HG03354 (cell line): ENCODE measurements around the gene TMEM135.
A peak's percentile ranks its signal among the peaks of the same experiment; 100 is the strongest.
"Not testable (repeated sequence)": the region's sequence is repeated elsewhere in the genome, so short reads cannot be mapped to it uniquely, and the experiment has no call there.

Source experiments
- ATAC-seq: cut with Tn5 transposase; IDR thresholded peaks from one replicate; pipeline ENCODE4 v1.9.1; 2021; ENCODE audit warnings: mild to moderate bottlenecking; ENCODE audit not compliant: unreplicated experiment, poor library complexity, severe bottlenecking

The TMEM135 gene

GRCh38 chr11:87019613-87020271, 18.0 kb upstream of the TMEM135 start:
- no peak for ATAC-seq

GRCh38 chr11:87020336-87020735, 17.4 kb upstream of the TMEM135 start:
- ATAC-seq = no peak

- ATAC-seq = no peak
Measured at GRCh38 chr11:87020764-87021365, 16.9 kb upstream of the TMEM135 start.

DNA sequence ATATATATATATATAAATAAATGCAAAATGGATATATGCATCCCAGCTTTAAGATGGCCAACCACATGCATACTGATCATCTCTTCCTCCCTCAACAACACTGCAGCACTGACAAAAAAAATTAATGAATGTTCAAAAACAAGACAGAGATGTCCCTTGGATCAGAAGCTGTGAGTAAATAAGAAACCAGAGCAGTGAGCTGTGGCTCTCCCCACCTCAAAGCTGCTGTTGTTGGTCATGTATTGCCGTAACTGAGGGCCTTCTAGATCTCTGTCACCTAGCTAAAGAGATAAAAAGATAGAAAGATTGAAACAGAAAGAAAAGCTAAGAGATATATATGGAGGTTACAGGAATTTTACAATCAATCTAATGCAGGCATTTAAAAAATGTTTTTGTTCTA, 15.5 kb upstream of the TMEM135 start:
- ATAC-seq = peak; percentile 62

- ATAC-seq = no peak
Measured at GRCh38 chr11:87022738-87023137, 15.0 kb upstream of the TMEM135 start.

- ATAC-seq = not testable (repeated sequence)
Measured at GRCh38 chr11:87026415-87026814, 11.3 kb upstream of the TMEM135 start.

DNA sequence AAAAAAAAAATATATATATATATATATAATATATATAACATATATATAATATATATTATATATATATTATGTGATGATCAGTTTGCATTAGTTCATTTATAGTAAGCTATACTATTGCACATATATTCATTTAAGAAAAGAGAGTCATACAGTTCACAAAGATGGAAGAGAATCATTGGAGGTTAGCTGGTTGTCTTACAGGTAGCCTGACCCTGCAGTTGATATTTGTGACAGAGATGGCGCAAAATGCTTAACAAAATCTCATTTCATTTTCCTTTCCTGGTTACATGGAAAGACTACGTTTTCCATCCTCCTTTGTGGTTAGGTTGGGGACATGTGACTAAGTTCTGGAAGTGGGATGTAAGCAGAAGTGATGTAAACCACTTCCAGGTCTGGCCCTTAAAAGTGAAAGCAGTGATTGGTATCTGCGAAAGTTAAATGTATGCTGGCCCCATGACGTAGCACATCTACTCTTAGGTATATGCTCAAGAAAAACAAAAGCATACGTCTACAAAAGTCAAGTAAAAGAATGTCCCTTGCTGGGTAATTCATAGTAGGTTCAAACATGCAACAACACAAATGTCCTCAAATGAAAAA, 7.2 kb upstream of the TMEM135 start:
- ATAC-seq = no peak

DNA sequence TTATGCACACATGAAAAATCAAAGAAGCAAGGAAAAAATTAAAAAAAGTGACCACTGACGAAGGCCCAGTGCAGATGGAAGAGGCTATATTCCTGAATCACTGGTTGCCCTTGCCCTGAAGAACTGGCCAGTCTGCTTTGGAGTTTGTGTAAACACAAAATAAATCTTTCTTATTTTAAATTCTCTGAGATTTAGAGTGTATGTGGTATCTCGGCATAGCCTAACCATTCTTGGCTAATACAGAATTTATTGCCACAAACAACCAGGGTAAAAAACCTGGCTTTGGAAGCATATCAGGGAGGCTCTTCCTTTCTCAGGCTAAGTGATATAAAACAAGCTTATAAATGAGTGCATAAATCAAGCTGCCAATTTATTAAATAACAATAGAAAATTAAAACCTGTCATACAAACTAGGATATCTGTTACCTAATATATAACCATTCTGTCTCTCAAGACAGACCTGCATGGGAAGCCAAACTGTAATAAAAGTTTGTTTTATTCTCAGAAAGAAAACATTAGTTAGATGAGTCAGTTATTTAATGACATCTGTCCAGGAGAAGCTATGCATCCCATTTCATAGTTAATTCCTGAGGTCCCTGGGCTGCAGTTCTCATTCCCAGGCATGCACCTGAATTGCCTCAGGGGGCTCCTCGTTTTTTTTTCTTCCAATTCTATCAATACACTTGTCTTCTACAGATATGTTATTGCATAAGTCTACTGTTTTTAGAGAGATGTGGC, 6.1 kb upstream of the TMEM135 start:
- ATAC-seq = no peak

DNA sequence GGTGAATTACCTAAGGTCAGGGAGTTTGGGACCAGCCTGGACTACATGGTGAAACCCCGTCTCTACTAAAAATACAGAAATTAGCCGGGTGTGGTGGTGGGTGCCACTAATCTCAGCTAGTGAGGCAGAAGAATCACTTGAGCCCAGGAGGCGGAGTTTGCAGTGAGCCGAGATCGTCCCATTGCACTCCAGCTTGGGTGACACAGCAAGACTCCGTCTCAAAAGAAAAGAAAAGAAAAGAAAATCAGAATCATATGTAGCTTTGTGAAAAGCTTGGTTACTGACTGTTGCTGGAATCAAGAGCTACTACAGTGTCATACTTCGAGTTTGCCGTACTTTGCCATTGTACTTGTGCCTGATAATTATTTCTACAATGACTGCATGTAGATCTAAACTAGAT, 4.2 kb upstream of the TMEM135 start:
- no peak for ATAC-seq

DNA sequence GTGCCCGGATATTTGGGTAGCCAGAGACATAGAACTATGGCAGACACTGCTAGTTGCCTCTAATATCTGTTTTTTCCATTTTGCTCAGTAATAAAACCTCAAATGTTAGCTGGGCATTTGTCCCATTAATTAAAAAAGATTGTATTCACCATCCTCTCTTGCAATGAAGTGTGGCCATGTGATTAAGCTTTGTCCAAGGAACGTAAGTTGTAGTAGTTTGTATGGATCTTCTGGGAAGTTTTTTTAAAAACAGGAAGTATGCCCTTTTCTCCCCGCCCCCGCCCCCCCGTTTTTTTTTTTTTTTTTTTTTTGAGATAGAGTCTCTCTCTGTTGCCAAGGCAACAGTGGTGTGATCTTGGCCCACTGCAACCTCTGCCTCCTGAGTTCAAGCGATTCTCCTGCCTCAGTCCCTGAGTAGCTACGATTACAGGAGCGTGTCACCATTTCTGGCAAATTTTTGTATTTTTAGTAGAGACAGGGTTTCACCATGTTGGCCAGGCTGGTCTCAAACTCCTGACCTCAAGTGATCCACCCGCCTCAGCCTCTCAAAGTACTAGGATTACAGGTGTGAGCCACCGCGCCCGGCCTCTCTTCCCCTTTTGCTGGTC, 1.7 kb upstream of the TMEM135 start:
- no peak for ATAC-seq

DNA sequence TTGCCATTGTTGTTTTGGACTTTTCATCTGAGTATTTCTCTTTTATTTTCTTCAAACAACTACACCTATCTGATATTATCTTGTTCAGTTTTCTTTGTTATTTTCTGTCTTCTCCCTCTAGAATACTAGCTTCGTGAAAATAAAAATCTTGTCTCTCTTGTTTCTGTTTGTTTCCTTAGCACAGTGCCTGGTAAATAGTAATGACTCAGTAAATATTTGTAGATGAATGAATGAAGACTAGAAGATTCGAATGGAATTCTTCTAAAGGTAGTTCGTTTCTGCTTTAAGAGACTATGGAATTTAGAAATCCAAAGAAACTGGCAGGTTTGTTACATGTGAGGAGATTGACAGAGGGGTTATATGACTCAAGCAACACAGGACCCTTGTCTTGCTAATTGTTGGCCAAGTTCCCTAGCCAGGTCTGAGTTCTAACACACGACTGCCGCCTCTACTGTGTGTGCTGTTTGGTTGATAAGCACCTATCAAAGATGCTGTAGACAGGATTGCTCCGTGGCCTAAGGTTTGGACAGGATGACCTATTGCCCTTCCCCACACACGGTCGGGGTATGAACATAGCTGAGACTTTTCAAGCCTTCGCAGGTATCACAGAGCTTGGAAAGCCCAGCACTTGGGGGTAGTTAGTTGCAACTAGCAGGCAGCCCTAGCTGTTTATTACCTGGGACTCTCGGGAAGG, 831 bp upstream of the TMEM135 start:
- peak; percentile 14 for ATAC-seq

GRCh38 chr11:87038235-87038977, 672 bp downstream of the TMEM135 start:
- no peak for ATAC-seq

GRCh38 chr11:87039371-87039770, 1.6 kb downstream of the TMEM135 start:
- no peak for ATAC-seq

GRCh38 chr11:87043894-87044293, 6.2 kb downstream of the TMEM135 start:
- no peak for ATAC-seq

DNA sequence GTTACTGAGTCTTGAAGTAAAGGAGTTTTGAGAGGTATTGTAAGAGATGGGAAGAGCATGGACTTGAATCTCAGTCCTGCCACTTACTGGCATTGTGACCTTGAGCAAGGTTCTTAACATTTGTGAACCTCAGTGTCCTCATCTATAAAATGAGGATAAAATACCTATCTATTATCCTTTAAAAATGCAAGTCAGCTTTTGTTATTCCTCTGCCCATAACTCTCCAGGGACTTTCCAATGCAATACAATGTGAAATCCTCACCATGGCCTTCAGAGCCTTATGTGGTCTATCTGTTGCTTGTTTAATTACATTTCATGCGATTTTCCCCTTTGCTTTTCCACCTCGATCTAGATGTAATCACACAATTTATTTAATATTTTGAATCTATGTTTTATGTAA, 9.1 kb downstream of the TMEM135 start:
- no peak for ATAC-seq

DNA sequence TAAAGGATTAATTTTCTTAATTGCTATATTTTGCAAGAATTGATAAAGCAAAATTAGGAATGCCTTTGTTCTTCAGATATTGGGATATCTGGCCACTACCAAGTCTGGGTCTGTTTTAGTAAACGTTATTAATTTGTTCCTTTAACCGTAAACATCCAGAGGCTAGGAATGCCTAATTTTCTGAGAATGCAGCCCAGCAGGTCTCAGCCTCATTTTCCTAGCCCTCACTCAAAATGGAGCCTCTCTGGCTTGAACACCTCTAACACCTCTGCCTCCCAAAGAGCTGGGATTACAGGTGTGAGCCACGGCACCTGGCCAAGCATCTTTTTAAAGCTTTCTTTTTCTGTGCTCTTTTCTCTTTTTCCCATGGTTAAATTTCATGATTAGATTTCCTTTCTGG, 18.4 kb downstream of the TMEM135 start:
- ATAC-seq = no peak

DNA sequence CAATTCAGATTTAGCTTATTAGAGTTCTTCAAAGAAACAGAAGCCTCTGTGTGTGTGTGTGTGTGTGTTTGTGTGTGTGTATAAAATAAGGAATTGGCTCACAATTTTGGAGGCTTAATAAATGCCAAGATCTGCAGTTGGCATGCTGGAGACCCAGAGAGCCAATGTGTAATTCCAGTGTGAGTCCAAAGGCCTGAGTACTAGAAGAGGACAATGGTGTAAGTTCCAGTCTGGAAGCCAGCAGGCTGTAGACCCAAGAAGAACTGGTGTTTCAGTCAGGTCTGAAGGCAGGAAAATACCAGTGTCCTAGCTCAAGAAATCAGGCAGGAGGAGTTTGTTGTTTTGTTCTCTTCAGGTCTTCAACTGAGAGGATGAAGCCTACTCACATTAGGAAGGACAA, 20.0 kb downstream of the TMEM135 start:
- no peak for ATAC-seq

DNA sequence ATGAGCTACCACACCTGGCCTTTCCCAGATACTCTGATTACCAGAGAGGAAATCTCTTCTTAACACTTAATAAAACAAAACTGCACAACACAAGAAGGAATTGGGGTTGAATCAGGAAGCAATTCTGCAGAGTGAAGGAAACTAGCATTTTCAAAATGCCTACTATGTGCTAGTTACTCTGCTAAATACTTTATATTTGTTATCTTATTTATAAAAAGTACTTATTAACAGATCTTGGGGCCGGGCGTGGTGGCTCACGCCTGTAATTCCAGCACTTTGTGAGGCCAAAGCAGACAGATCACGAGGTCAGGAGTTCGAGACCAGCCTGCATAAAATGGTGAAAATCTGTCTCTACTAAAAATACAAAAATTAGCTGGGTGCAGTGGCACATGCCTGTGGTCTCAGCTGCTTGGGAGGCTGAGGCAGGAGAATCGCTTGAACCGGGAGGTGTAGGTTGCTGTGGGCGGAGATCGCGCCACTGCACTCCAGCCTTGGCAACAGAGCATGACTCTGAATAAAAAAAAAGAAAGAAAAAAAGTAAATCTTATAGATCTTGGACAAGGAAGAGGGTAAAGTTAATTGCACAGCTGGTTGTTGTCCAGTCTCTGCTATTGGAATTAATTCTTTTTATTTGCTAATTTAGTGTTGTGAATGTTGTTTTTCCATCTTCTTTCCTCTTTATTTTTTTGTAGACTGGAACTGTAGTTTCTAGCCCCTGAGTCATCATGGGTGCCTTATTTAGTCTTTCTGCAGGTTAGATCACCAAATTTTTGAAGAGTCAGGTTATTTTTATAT, 22.1 kb downstream of the TMEM135 start:
- no peak for ATAC-seq
